Lower lobe of right lung (tissue), 2 donors: ENCODE results near the gene DUSP7. TPM values are rescaled to one million over a fixed set of nuclear protein-coding genes. Genes with fewer than 3 reads are reported as not detected.

ENCODE experiments used
- ATAC-seq, 2 donors: fragments of 200-7000 bp; cut with Tn5 transposase; one replicate each; pipeline ENCODE4 v1.9.1; 2020 to 2022; ENCODE audit warnings: mild to moderate bottlenecking in 2 of 2, moderate library complexity in 2 of 2
- DNase-seq: peaks from one replicate; pipeline ENCODE4 v3.0.0-alpha.2; 2020
- H3K27ac ChIP-seq: fragments of 200-600 bp; one replicate; pipeline ENCODE4 v1.8.0; 2022
- H3K27me3 ChIP-seq: fragments of 200-600 bp; one replicate; pipeline ENCODE4 v1.8.0; 2022; ENCODE audit warnings: low read depth
- H3K36me3 ChIP-seq: fragments of 200-600 bp; one replicate; pipeline ENCODE4 v1.8.0; 2022; ENCODE audit warnings: mild to moderate bottlenecking
- H3K4me1 ChIP-seq: fragments of 200-600 bp; one replicate; pipeline ENCODE4 v1.8.0; 2022
- H3K4me3 ChIP-seq: fragments of 200-600 bp; one replicate; pipeline ENCODE4 v1.8.0; 2022; ENCODE audit warnings: mild to moderate bottlenecking
- H3K9me3 ChIP-seq: fragments of 200-600 bp; one replicate; pipeline ENCODE4 v1.8.0; 2022
- intact Hi-C: fragments of 100-400 bp; cut with DNase I; formaldehyde crosslinking; loops from one replicate; pipeline ENCODE4 v1.11.0; 2022
- total RNA-seq: library from RNA; stranded (reverse); fragmentation: NEBNext Ultra II Directional; extraction: Animal tissue kit (Norgen Biotek cat#: 25700); gene quantifications from one replicate; pipeline ENCODE4 v1.2.1, GENCODE V29; 2021
- TF ChIP-seq, protein P1 (sequence below): fragments of 200-600 bp; IDR thresholded peaks from one replicate; pipeline ENCODE4 v1.8.0; 2022; ENCODE audit warnings: antibody characterized with exemption, mild to moderate bottlenecking
- donor health status: DM: no; HTN: yes; CAD: no; lungs with severe emphysema.

The DUSP7 gene
- total RNA-seq, 1 donor from 2014 or later, result 28.8 TPM

GRCh38 chr3:52063026-52063723 is 6.8 kb upstream of the DUSP7 start:
- no peak for DNase-seq
- Histone ChIP-seq H3K27ac (no peak overlapping the region), H3K27me3 (no peaks in the 10 kb centered on the region), H3K4me1 (peaks cover 33% of the 10 kb centered on the region), H3K4me3 (no peak overlapping the region), H3K36me3 (no peaks in the 10 kb centered on the region), H3K9me3 (no peaks in the 10 kb centered on the region)
- TF ChIP-seq, protein P1, sequence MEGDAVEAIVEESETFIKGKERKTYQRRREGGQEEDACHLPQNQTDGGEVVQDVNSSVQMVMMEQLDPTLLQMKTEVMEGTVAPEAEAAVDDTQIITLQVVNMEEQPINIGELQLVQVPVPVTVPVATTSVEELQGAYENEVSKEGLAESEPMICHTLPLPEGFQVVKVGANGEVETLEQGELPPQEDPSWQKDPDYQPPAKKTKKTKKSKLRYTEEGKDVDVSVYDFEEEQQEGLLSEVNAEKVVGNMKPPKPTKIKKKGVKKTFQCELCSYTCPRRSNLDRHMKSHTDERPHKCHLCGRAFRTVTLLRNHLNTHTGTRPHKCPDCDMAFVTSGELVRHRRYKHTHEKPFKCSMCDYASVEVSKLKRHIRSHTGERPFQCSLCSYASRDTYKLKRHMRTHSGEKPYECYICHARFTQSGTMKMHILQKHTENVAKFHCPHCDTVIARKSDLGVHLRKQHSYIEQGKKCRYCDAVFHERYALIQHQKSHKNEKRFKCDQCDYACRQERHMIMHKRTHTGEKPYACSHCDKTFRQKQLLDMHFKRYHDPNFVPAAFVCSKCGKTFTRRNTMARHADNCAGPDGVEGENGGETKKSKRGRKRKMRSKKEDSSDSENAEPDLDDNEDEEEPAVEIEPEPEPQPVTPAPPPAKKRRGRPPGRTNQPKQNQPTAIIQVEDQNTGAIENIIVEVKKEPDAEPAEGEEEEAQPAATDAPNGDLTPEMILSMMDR, result no peak
- no peak for ATAC-seq
- intact Hi-C loops, result no loop called here

GRCh38 chr3:52062505-52062904 is 6.1 kb upstream of the DUSP7 start:
- Histone ChIP-seq H3K27me3 (no peaks in the 10 kb centered on the region), H3K36me3 (no peaks in the 10 kb centered on the region), H3K4me3 (no peak overlapping the region), H3K9me3 (no peaks in the 10 kb centered on the region), H3K4me1 (peaks cover 39% of the 10 kb centered on the region), H3K27ac (no peak overlapping the region)
- DNase-seq, result peak; percentile 83
- intact Hi-C loops, result no loop called here
- TF ChIP-seq, protein P1, result no peak
- peak; percentile 40 to 64 for ATAC-seq

DNA sequence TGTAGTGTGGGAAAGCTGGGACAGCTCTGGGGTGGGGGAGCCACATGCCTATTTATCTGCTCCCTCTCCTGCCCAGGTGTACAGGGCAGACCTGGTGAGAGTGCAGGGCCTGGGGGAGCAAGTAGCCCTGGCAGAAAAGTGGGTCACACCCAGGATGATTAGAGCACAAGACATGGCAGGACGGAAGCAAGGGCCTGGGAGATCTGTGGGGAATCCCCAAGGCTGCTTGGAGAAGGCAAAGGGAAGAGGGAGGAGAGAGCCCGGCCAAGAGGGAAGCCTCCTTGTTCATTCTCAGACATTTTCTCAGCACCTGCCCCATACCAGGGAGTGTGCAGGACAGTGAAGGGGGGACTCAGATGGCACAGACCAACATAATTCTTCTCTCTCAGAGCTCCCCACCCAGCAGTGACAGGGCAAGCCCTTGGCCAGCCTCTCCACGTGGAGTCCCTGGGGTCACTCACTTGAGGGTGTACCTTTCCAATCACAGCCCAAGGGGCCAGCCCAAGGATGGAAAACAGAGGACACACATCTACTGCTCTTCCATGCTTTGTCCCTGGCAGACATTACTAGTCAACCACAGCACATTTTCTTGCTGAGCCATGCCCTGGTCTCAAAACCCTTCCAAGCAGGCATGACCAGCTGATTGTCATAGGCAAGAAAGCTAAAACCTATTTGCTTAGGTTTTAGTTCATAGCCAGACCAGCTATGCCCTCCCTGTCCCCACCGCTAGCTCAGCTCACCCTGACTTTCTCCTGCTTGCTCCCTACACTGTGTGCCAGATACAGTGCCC is 4.9 kb upstream of the DUSP7 start:
- intact Hi-C loops, result no loop called here
- Histone ChIP-seq H3K27ac (no peak overlapping the region), H3K36me3 (no peaks in the 10 kb centered on the region), H3K4me3 (no peak overlapping the region), H3K9me3 (no peaks in the 10 kb centered on the region), H3K27me3 (no peaks in the 10 kb centered on the region), H3K4me1 (peaks cover 39% of the 10 kb centered on the region)
- DNase-seq, result no peak
- TF ChIP-seq, protein P1, result no peak
- no peak for ATAC-seq

DNA sequence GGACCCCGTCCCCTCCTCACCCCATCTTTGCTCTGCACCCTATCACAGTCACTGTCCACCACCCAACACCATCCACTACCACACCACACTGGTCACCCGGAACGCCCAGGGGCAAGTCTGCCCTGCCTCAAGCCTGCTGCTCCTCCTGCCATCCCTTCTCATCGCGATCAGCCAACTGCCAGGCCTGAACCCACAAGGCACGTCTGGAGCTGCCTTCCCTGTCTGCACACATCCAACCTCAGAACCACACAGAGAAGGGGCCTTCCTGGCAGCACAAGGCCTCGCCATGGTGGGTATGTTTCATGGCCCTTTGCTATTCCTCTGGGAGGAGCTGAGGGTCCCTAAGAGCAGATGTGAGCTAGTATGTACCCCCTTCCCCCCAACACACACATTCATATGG is 3.4 kb upstream of the DUSP7 start:
- DNase-seq (no peak), ATAC-seq (no peak)
- no peaks in the 10 kb centered on the region for H3K9me3 ChIP-seq
- no peak overlapping the region for H3K27ac ChIP-seq
- TF ChIP-seq, protein P1, result no peak
- no peaks in the 10 kb centered on the region for H3K36me3 ChIP-seq
- no peak overlapping the region for H3K4me3 ChIP-seq
- intact Hi-C loops, result no loop called here
- no peaks in the 10 kb centered on the region for H3K27me3 ChIP-seq
- peaks cover 28% of the 10 kb centered on the region for H3K4me1 ChIP-seq

GRCh38 chr3:52057812-52058495 is 1.6 kb upstream of the DUSP7 start:
- Histone ChIP-seq H3K4me1 (peaks cover 44% of the 10 kb centered on the region), H3K9me3 (no peaks in the 10 kb centered on the region), H3K27me3 (no peaks in the 10 kb centered on the region), H3K4me3 (peak overlapping the region; percentile 64), H3K36me3 (peaks cover 15% of the 10 kb centered on the region), H3K27ac (peak overlapping the region; percentile 90)
- no peak for ATAC-seq
- no peak for DNase-seq
- intact Hi-C loops, result no loop called here
- TF ChIP-seq, protein P1, result no peak
